ENCODE data around the gene ANKRD31. TPM values are rescaled to one million over a fixed set of nuclear protein-coding genes. Genes with fewer than 3 reads are reported as not detected.

ANKRD31 gene
- total RNA-seq, 2 donors from 2014 or later = 0.41 to 3.7 TPM

DNA sequence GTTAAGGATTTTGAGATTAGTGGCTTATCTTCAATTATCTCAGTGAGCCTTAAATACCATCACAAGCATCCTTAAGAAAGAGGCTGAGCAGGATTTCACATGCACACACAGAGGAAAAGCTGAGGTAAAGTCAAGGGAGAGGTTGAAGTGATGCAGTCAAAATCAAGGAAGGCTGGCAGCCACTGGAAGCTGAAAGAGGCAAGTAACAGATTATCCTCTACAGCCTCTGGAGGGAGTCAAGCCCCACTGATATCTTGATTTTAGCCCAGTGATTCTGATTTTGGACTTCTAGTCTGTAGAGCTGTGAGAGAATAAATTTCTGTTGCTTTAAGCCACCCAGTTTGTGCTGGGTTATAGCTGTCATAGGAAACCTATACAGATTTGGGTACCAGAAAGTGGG lies 80.1 kb downstream of the ANKRD31 start:
- H3K4me1 ChIP-seq (replicated peaks) = no peaks in the 10 kb centered on the region
- no peak overlapping the region for H3K4me3 ChIP-seq
- H3K27ac ChIP-seq = no peak overlapping the region
- no peak for DNase-seq (ENCODE audit: low spot score)
- H3K9me3 ChIP-seq = no peaks in the 10 kb centered on the region
- TF ChIP-seq POLR2AphosphoS5 (IDR thresholded peaks at IDR 0.05) (no peak), POLR2A (IDR thresholded peaks at IDR 0.05) (no peak)
- TF ChIP-seq, protein P1, sequence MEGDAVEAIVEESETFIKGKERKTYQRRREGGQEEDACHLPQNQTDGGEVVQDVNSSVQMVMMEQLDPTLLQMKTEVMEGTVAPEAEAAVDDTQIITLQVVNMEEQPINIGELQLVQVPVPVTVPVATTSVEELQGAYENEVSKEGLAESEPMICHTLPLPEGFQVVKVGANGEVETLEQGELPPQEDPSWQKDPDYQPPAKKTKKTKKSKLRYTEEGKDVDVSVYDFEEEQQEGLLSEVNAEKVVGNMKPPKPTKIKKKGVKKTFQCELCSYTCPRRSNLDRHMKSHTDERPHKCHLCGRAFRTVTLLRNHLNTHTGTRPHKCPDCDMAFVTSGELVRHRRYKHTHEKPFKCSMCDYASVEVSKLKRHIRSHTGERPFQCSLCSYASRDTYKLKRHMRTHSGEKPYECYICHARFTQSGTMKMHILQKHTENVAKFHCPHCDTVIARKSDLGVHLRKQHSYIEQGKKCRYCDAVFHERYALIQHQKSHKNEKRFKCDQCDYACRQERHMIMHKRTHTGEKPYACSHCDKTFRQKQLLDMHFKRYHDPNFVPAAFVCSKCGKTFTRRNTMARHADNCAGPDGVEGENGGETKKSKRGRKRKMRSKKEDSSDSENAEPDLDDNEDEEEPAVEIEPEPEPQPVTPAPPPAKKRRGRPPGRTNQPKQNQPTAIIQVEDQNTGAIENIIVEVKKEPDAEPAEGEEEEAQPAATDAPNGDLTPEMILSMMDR (IDR thresholded peaks at IDR 0.05) = no peak
- intact Hi-C loops (cut with DNase I) = no loop called here
- H3K36me3 ChIP-seq = no peaks in the 10 kb centered on the region
- H3K27me3 ChIP-seq (replicated peaks; ENCODE audit: insufficient read depth) = no peaks in the 10 kb centered on the region

- H3K9me3 ChIP-seq = no peaks in the 10 kb centered on the region
- H3K4me3 ChIP-seq = no peak overlapping the region
- no peak for DNase-seq (ENCODE audit: low spot score)
- H3K36me3 ChIP-seq = no peaks in the 10 kb centered on the region
- TF ChIP-seq, protein P1 (IDR thresholded peaks at IDR 0.05) = no peak
- no peak for TF ChIP-seq POLR2AphosphoS5 (IDR thresholded peaks at IDR 0.05)
- no peak for TF ChIP-seq POLR2A (IDR thresholded peaks at IDR 0.05)
- H3K27me3 ChIP-seq (replicated peaks; ENCODE audit: insufficient read depth) = no peaks in the 10 kb centered on the region
- H3K4me1 ChIP-seq (replicated peaks) = no peaks in the 10 kb centered on the region
- no peak overlapping the region for H3K27ac ChIP-seq
- intact Hi-C loops (cut with DNase I) = no loop called here
These were observed 83.8 kb downstream of the ANKRD31 start for GRCh38 chr5:75152860-75153259.

DNA sequence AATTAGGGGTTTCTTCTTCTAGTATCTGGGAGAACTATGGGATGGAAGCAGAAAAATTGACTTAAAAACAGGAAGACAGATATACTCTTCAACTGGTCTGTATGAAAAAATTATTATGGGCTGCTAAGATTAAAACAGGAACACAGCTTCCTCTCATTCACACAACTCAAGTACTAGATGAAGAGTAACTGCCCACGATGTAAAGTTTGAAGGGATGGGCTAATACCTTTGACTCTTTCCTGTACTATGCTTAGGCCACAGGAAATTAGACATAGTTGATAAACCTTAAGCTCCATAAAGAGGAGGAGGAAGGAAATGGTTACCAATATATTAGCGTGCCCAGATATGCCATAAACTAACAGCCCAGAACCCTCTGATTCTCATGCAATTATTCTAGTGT lies 88.6 kb downstream of the ANKRD31 start:
- intact Hi-C loops (cut with DNase I) = no loop called here
- H3K4me3 ChIP-seq = no peak overlapping the region
- WGBS = 55% methylated on average over 2 of the region's 2 CpGs
- no peaks in the 10 kb centered on the region for H3K9me3 ChIP-seq
- H3K4me1 ChIP-seq (replicated peaks) = no peaks in the 10 kb centered on the region
- no peaks in the 10 kb centered on the region for H3K27me3 ChIP-seq (replicated peaks; ENCODE audit: insufficient read depth)
- H3K27ac ChIP-seq = no peak overlapping the region
- no peak for DNase-seq (ENCODE audit: low spot score)
- TF ChIP-seq, protein P1 (IDR thresholded peaks at IDR 0.05) = no peak
- TF ChIP-seq POLR2AphosphoS5 (IDR thresholded peaks at IDR 0.05) = no peak
- TF ChIP-seq POLR2A (IDR thresholded peaks at IDR 0.05) = no peak
- no peaks in the 10 kb centered on the region for H3K36me3 ChIP-seq

DNA sequence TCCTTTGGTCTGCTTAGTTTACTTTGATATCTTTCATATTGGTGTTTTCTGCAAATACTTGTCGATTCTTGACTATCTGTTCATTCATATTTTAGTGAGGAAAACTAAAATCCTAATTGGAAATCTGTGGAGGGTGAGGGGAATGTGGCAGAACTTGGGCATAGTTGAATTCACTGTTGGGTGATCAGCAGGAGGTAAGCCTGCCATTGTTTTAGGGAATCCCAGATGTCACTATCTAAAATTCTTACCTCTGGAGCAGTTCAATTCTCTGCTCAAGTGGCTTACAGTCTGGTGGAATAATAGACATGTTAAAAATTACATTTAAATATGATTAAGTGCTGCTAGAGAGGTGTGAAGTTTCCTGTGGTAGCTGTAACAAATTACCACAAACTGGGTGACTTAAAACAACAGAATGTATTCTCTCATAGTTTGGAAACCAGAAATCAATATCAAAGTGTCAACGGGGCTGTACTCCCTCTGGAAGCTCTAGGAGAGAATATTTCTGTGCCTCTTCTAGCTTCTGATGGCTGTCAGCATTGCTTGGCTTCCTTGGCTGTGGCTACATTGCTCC lies 94.0 kb downstream of the ANKRD31 start:
- intact Hi-C loops (cut with DNase I) = no loop called here
- no peaks in the 10 kb centered on the region for H3K36me3 ChIP-seq
- no peak overlapping the region for H3K4me3 ChIP-seq
- 64% methylated on average over 2 of the region's 2 CpGs for WGBS
- no peaks in the 10 kb centered on the region for H3K27me3 ChIP-seq (replicated peaks; ENCODE audit: insufficient read depth)
- H3K4me1 ChIP-seq (replicated peaks) = no peaks in the 10 kb centered on the region
- TF ChIP-seq, protein P1 (IDR thresholded peaks at IDR 0.05) = no peak
- TF ChIP-seq POLR2AphosphoS5 (IDR thresholded peaks at IDR 0.05) = no peak
- no peak for TF ChIP-seq POLR2A (IDR thresholded peaks at IDR 0.05)
- no peak for DNase-seq (ENCODE audit: low spot score)
- no peaks in the 10 kb centered on the region for H3K9me3 ChIP-seq
- H3K27ac ChIP-seq = no peak overlapping the region

DNA sequence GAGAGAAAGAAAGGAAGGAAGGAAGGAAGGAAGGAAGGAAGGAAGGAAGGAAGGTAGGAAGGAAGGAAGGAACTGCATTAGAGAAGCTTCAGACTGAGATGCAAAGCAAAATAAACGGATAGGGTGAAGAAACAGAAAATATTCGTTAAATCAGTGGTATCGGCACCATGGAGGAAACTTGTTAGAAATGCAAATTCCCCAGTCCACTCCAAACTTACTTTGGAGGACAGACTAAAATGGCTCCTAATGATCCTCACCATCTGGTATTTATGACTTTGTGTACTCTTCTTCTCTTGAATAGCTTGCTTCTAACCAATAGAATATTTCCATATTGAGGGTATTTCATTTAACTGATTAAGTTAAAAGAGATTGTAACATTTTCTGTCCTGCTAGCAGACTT lies 96.4 kb downstream of the ANKRD31 start:
- H3K4me1 ChIP-seq (replicated peaks) = no peaks in the 10 kb centered on the region
- no peak overlapping the region for H3K27ac ChIP-seq
- TF ChIP-seq, protein P1 (IDR thresholded peaks at IDR 0.05) = no peak
- no peak for TF ChIP-seq POLR2A (IDR thresholded peaks at IDR 0.05)
- no peak for TF ChIP-seq POLR2AphosphoS5 (IDR thresholded peaks at IDR 0.05)
- DNase-seq (ENCODE audit: low spot score) = no peak
- H3K9me3 ChIP-seq = no peaks in the 10 kb centered on the region
- WGBS = 93% methylated on average over 3 of the region's 3 CpGs
- no peaks in the 10 kb centered on the region for H3K36me3 ChIP-seq
- H3K4me3 ChIP-seq = no peak overlapping the region
- H3K27me3 ChIP-seq (replicated peaks; ENCODE audit: insufficient read depth) = no peaks in the 10 kb centered on the region
- intact Hi-C loops (cut with DNase I) = no loop called here

Measured in prostate gland (tissue), 2 donors.